Measurements from ENCODE around the gene SLC36A2. TPM values are rescaled to one million over a fixed set of nuclear protein-coding genes. Genes with fewer than 3 reads are reported as not detected.

The SLC36A2 gene
- total and polyA plus RNA-seq, 2 experiments from 2014 or later = 0.30 TPM; not detected in 1

GRCh38 chr5:151293624-151294023, 53.7 kb downstream of the SLC36A2 start:
- DNase-seq (ENCODE audit: low spot score) = no peak
- Histone ChIP-seq H3K79me2 (no peaks in the 10 kb centered on the region), H3K36me3 (replicated peaks; ENCODE audit: insufficient read depth, low read depth) (no peaks in the 10 kb centered on the region), H3K27ac (no peak overlapping the region), H3K4me1 (ENCODE audit: insufficient read depth) (peaks cover 6% of the 10 kb centered on the region), H4K20me1 (ENCODE audit: insufficient read depth, poor library complexity, severe bottlenecking) (no peaks in the 10 kb centered on the region), H3K27me3 (no peaks in the 10 kb centered on the region), H2AFZ (no peak overlapping the region), H3K4me2 (no peak overlapping the region), H3K9me3 (ENCODE audit: low read depth) (no peaks in the 10 kb centered on the region), H3K9me2 (replicated peaks; ENCODE audit: insufficient read depth) (no peaks in the 10 kb centered on the region), H3K4me3 (no peak overlapping the region)
- WGBS (ENCODE audit: low lambda C conversion rate, missing lambda C conversion rate) = 52% methylated on average over 4 of the region's 4 CpGs
- TF ChIP-seq CTCF (IDR thresholded peaks at IDR 0.05; ENCODE audit: poor library complexity) (no peak), EZH2phosphoT487 (IDR thresholded peaks at IDR 0.05; ENCODE audit: low read depth, severe bottlenecking, unreplicated experiment) (no peak), EZH2 (IDR thresholded peaks at IDR 0.05; ENCODE audit: borderline replicate concordance) (no peak)

GRCh38 chr5:151288180-151288579, 59.2 kb downstream of the SLC36A2 start:
- Histone ChIP-seq H3K9me2 (replicated peaks; ENCODE audit: insufficient read depth) (no peaks in the 10 kb centered on the region), H3K27ac (peak overlapping the region; percentile 28), H3K36me3 (replicated peaks; ENCODE audit: insufficient read depth, low read depth) (no peaks in the 10 kb centered on the region), H4K20me1 (ENCODE audit: insufficient read depth, poor library complexity, severe bottlenecking) (no peaks in the 10 kb centered on the region), H3K27me3 (no peaks in the 10 kb centered on the region), H3K9me3 (ENCODE audit: low read depth) (no peaks in the 10 kb centered on the region), H3K4me3 (no peak overlapping the region), H3K4me1 (ENCODE audit: insufficient read depth) (no peaks in the 10 kb centered on the region), H2AFZ (no peak overlapping the region), H3K4me2 (no peak overlapping the region), H3K79me2 (no peaks in the 10 kb centered on the region)
- WGBS (ENCODE audit: low lambda C conversion rate, missing lambda C conversion rate) = 46% methylated on average over 2 of the region's 2 CpGs
- peak; percentile 64 for DNase-seq (ENCODE audit: low spot score)
- TF ChIP-seq CTCF (IDR thresholded peaks at IDR 0.05; ENCODE audit: poor library complexity) (peak; percentile 36), EZH2 (IDR thresholded peaks at IDR 0.05; ENCODE audit: borderline replicate concordance) (no peak)

- TF ChIP-seq EZH2 (IDR thresholded peaks at IDR 0.05; ENCODE audit: borderline replicate concordance) = no peak
- TF ChIP-seq EZH2phosphoT487 (IDR thresholded peaks at IDR 0.05; ENCODE audit: low read depth, severe bottlenecking, unreplicated experiment) = no peak
- TF ChIP-seq CTCF (IDR thresholded peaks at IDR 0.05; ENCODE audit: poor library complexity) = no peak
- H3K4me1 ChIP-seq (ENCODE audit: insufficient read depth) = no peaks in the 10 kb centered on the region
- H3K36me3 ChIP-seq (replicated peaks; ENCODE audit: insufficient read depth, low read depth) = no peaks in the 10 kb centered on the region
- H3K9me2 ChIP-seq (replicated peaks; ENCODE audit: insufficient read depth) = no peaks in the 10 kb centered on the region
- no peaks in the 10 kb centered on the region for H3K27me3 ChIP-seq
- H3K79me2 ChIP-seq = no peaks in the 10 kb centered on the region
- H2AFZ ChIP-seq = no peak overlapping the region
- whole genome bisulfite sequencing (ENCODE audit: low lambda C conversion rate, missing lambda C conversion rate) = 78% methylated on average over 1 of the region's 1 CpG
- no peak overlapping the region for H3K27ac ChIP-seq
- H4K20me1 ChIP-seq (ENCODE audit: insufficient read depth, poor library complexity, severe bottlenecking) = no peaks in the 10 kb centered on the region
- H3K9me3 ChIP-seq (ENCODE audit: low read depth) = no peaks in the 10 kb centered on the region
- no peak overlapping the region for H3K4me2 ChIP-seq
- H3K4me3 ChIP-seq = no peak overlapping the region
- DNase-seq (ENCODE audit: low spot score) = no peak
Measured at GRCh38 chr5:151286246-151286645, 61.1 kb downstream of the SLC36A2 start.

- Histone ChIP-seq H3K27me3 (no peaks in the 10 kb centered on the region), H2AFZ (no peak overlapping the region), H3K4me3 (no peak overlapping the region), H4K20me1 (ENCODE audit: insufficient read depth, poor library complexity, severe bottlenecking) (no peaks in the 10 kb centered on the region), H3K9me2 (replicated peaks; ENCODE audit: insufficient read depth) (no peaks in the 10 kb centered on the region), H3K4me1 (ENCODE audit: insufficient read depth) (no peaks in the 10 kb centered on the region), H3K79me2 (no peaks in the 10 kb centered on the region), H3K9me3 (ENCODE audit: low read depth) (no peaks in the 10 kb centered on the region), H3K36me3 (replicated peaks; ENCODE audit: insufficient read depth, low read depth) (no peaks in the 10 kb centered on the region), H3K27ac (no peak overlapping the region), H3K4me2 (no peak overlapping the region)
- 68% methylated on average over 5 of the region's 5 CpGs for WGBS (ENCODE audit: low lambda C conversion rate, missing lambda C conversion rate)
- TF ChIP-seq EZH2phosphoT487 (IDR thresholded peaks at IDR 0.05; ENCODE audit: low read depth, severe bottlenecking, unreplicated experiment) (no peak), EZH2 (IDR thresholded peaks at IDR 0.05; ENCODE audit: borderline replicate concordance) (no peak), CTCF (IDR thresholded peaks at IDR 0.05; ENCODE audit: poor library complexity) (no peak)
- DNase-seq (ENCODE audit: low spot score) = no peak
Measured at GRCh38 chr5:151285683-151286082, 61.7 kb downstream of the SLC36A2 start.
